HG02884 (cell line): ENCODE measurements around the gene PPP1R27.

Source experiments
- ATAC-seq: cut with Tn5 transposase; IDR thresholded peaks from one replicate; pipeline ENCODE4 v1.9.1; 2021; ENCODE audit warnings: mild to moderate bottlenecking, moderate library complexity; ENCODE audit not compliant: unreplicated experiment

PPP1R27 gene

GRCh38 chr17:81822996-81823819 is 11.6 kb downstream of the PPP1R27 start:
- no peak for ATAC-seq

- no peak for ATAC-seq
These were observed 12.6 kb downstream of the PPP1R27 start for GRCh38 chr17:81822312-81822637.

GRCh38 chr17:81821603-81822311 is 13.1 kb downstream of the PPP1R27 start:
- ATAC-seq = no peak

DNA sequence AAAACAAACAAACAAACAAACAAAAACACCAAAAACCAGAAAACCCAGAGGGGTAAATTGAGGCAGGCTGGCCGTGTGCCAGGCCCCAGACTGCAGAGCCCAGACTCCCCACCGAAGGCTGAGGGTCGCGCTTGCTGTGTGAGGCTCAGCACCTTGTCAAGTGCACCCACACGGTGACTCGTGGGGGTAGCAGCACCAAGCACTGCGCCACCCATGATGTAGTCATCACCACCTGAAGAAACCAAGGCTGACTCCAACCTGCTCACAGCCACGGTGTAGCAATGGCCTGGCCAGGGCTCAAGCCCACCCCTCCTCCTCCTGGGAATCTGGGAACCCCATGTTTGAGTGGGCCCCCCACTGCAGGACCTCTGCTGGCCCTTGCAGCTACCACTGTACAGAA is 13.7 kb downstream of the PPP1R27 start:
- ATAC-seq = no peak

GRCh38 chr17:81819708-81820107 is 15.1 kb downstream of the PPP1R27 start:
- ATAC-seq = no peak

GRCh38 chr17:81817758-81818147 is 17.1 kb downstream of the PPP1R27 start:
- no peak for ATAC-seq

DNA sequence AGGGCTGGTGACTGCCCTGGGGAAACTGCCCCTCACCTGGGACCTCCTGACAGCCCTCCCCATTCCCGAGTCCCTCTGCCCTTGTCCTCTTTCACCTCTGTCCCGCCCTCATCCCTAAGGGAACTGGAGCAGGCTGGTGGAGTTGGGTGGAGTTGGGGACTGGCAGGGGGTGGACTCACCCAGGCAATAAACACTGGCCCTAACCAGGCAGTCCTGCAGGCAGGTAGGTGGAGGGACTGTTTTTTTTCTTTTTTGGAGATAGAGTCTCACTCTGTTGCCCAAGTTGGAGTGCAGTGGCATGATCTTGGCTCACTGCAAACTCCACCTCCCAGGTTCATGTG is 19.2 kb downstream of the PPP1R27 start:
- no peak for ATAC-seq

DNA sequence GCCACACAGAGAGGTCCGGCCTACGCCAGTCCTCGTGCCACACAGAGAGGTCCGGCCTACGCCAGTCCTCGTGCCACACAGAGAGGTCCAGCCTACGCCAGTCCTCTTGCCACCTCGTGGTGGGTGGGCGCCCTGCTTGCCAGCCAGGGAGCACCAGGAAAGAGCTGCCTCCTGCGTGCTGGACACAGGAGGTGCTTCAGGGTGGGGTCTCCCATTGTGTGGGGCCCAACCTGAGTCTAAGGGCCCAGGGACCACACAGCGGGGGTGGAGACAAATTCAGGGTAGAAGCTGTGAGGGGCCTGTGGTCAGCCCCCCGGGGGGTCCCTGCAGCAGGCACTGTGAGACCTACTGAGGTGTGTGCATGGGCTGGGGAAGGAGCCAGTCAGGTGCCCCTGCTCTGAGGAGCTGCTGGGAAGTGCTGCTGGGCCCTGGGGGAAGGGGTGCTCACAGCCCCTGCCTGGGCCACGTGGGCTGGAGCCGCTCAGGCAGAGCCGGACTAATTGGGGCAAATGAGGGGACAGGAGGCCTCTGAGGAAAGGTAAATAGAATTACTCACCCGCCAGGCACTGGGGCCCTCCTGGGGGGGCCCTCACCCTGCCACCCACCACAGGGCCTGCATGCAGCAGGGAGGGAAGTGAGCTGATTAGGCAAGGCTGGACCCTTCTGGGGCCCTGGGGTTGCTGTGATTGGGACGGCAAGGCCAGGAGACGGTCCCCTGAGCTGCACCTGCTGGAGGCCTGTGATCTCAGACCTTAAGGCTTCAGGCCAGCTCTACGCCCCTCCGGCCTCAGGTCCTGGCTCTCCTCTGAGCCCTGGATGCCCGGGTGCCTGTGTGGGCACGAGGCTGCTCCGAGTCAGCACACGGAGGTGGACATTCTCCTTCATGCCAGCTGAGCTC is 19.9 kb downstream of the PPP1R27 start:
- no peak for ATAC-seq

DNA sequence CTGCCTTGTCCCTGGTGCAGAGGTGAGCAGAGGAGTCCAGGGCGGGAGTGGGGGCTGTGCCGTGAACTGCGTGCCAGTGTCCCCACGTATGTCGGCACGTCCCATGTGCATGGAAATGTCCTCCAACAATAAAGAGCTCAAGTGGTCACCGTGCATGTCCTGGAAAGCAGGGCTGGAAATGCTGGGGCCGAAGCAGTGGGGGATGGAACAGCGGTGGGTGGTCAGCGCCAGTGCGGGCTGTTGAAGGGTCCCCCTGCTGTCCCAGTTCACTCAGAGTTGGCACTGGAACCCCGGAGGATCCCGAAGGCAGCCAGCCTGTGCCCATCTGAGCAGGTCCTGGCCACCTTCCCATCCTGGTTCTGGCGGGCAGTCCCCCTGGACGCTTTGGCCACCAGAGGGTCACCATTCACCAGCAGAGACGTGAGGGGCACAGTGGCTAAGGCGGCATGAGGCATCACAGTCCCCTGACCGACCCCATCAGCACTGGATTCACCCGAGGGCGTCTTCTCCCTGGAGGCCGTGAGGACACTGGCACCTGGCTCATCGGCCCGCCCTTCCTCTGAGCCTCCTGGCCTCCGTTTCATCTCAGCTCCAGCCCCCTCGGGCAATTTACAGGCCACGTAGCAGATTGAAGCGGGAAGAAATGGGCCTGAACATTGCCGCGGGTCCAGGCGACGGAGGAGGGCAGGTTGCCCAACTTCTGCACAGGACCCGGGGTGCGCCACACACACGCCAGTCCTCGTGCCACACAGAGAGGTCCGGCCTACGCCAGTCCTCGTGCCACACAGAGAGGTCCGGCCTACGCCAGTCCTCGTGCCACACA is 20.8 kb downstream of the PPP1R27 start:
- ATAC-seq = no peak

DNA sequence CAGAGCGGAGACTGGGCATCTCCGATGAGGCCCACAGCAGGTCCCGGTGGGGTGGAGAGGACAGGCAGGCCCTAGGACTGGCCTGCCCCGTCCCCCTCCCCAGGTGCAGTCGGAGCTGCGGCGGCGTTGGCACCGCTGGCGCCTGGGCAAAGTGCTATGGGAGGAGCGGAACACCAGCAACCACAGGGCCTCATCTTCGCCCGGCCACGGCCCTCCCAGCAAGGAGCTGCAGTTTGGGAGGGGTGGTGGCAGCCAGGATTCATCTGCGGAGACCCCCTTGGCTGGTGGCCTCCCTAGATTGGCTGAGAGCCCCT is 21.5 kb downstream of the PPP1R27 start:
- no peak for ATAC-seq

- no peak for ATAC-seq
These were observed 22.1 kb downstream of the PPP1R27 start for GRCh38 chr17:81812571-81813370.

GRCh38 chr17:81811705-81812570 is 22.9 kb downstream of the PPP1R27 start:
- ATAC-seq = no peak

GRCh38 chr17:81810892-81811704 is 23.8 kb downstream of the PPP1R27 start:
- ATAC-seq = no peak

GRCh38 chr17:81810476-81810875 is 24.4 kb downstream of the PPP1R27 start:
- no peak for ATAC-seq

DNA sequence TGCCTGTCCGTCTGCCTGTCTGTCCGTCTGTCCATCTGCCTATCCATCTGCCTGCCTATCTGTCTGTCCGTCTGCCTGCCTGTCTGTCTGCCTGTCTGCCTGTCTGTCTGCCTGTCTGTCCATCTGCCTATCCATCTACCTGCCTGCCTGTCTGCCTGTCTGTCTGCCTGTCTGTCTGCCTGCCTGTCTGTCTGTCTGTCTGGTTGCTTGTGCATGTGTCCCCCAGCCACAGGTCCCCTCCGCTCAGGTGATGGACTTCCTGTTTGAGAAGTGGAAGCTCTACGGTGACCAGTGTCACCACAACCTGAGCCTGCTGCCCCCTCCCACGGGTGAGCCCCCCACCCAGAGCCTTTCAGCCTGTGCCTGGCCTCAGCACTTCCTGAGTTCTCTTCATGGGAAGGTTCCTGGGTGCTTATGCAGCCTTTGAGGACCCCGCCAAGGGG is 25.3 kb downstream of the PPP1R27 start:
- ATAC-seq = no peak

DNA sequence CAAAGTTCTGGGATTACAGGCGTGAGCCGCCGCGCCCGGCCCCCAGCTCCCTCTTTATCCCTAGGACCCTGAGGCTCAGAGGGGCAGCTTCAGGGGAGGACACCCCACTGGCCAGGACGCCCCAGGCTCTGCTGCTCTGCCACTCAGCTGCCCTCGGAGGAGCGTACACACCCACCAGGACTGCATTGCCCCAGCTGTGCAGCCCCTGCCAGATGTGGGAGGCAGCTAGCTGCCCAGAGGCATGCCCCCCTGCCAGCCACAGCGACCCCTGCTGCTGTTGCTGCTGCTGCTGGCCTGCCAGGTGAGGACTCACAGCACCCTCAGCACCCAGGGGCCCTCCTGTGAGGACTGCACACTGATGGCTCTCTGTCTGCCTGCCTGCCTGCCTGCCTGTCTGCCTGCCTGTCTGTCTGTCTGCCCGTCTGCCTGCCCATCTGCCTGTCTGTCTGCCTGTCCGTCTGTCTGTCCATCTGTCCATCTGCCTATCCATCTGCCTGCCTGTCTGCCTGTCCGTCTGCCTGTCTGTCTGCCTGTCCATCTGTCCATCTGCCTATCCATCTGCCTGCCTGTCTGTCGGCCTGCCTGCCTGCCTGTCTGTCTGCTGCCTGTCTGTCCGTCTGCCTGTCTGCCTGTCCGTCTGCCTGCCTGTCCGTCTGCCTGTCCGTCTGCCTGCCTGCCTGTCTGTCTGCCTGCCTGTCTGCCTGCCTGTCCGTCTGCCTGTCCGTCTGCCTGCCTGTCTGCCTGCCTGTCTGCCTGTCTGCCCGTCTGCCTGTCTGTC is 25.9 kb downstream of the PPP1R27 start:
- no peak for ATAC-seq

- no peak for ATAC-seq
These were observed 27.0 kb downstream of the PPP1R27 start for GRCh38 chr17:81807839-81808238.
